SKM-1 (cell line): ENCODE measurements around the gene DUSP10.

Experiments used
- DNase-seq: peaks from one replicate; lab custom pipeline; 2025; ENCODE audit not compliant: unreplicated experiment; lab: John Stamatoyannopoulos, UW

Gene DUSP10

GRCh38 chr1:221765527-221765926, 23.6 kb upstream of the DUSP10 start:
- no peak for DNase-seq

- DNase-seq: no peak
Measured at GRCh38 chr1:221762121-221762520, 20.2 kb upstream of the DUSP10 start.

- DNase-seq: no peak
Measured at GRCh38 chr1:221761354-221762002, 19.6 kb upstream of the DUSP10 start.

GRCh38 chr1:221760911-221761310, 19.0 kb upstream of the DUSP10 start:
- no peak for DNase-seq

- DNase-seq: no peak
Measured at GRCh38 chr1:221759436-221759835, 17.5 kb upstream of the DUSP10 start.

- no peak for DNase-seq
Measured at GRCh38 chr1:221758455-221758854, 16.6 kb upstream of the DUSP10 start.

- DNase-seq: no peak
Measured at GRCh38 chr1:221756830-221757551, 15.1 kb upstream of the DUSP10 start.

GRCh38 chr1:221753828-221754188, 11.9 kb upstream of the DUSP10 start:
- DNase-seq: no peak

GRCh38 chr1:221751226-221751887, 9.5 kb upstream of the DUSP10 start:
- no peak for DNase-seq

GRCh38 chr1:221748981-221749380, 7.1 kb upstream of the DUSP10 start:
- DNase-seq: no peak

GRCh38 chr1:221747839-221748238, 6.0 kb upstream of the DUSP10 start:
- DNase-seq: no peak

- DNase-seq: no peak
Measured at GRCh38 chr1:221743416-221744208, 1.7 kb upstream of the DUSP10 start.

GRCh38 chr1:221742555-221743415, 896 bp upstream of the DUSP10 start:
- peak; percentile 71 for DNase-seq

- DNase-seq: peak; percentile 73
Measured at GRCh38 chr1:221740993-221741702, 741 bp downstream of the DUSP10 start.

GRCh38 chr1:221740369-221740992, 1.4 kb downstream of the DUSP10 start:
- DNase-seq: no peak

GRCh38 chr1:221739677-221740025, 2.2 kb downstream of the DUSP10 start:
- DNase-seq: no peak

- no peak for DNase-seq
Measured at GRCh38 chr1:221739018-221739676, 2.7 kb downstream of the DUSP10 start.

- no peak for DNase-seq
Measured at GRCh38 chr1:221736714-221737113, 5.2 kb downstream of the DUSP10 start.

GRCh38 chr1:221735999-221736398, 5.9 kb downstream of the DUSP10 start:
- DNase-seq: no peak
